ENCODE data around the gene MRPL34. TPM values are rescaled to one million over a fixed set of nuclear protein-coding genes. Genes with fewer than 3 reads are reported as not detected.

The MRPL34 gene
- total RNA-seq, 1 experiment from 2014 or later, result 87.7 TPM

GRCh38 chr19:17307876-17308377, 2.3 kb downstream of the MRPL34 start:
- Histone ChIP-seq H3K4me1 (ENCODE audit: control insufficient read depth, insufficient read depth, low read length) (peaks cover 46% of the 10 kb centered on the region), H3K9me3 (ENCODE audit: control insufficient read depth, insufficient read depth, low read depth, low read length) (no peaks in the 10 kb centered on the region), H3K27me3 (ENCODE audit: control insufficient read depth, insufficient read depth, low read length) (no peaks in the 10 kb centered on the region), H3K4me3 (ENCODE audit: low read depth in 2 of 2, low read length in 2 of 2) (no peak overlapping the region), H3K36me3 (ENCODE audit: control insufficient read depth, insufficient read depth, low read length) (peaks cover 4% of the 10 kb centered on the region; the same call in 1 of the 2 replicates), H3K27ac (ENCODE audit: low read length) (0 out of 2 replicates have a peak overlapping the region, but pooled peaks have one; percentile 23)
- ChIA-PET POLR2A (interaction anchor here (0.6 kb wide), 1 partner anchor 107 kb away, joined by 10 read pairs; no protein-coding TSS in a partner anchor), CTCF (no interaction called here)
- intact Hi-C loops (cut with micrococcal nuclease; ENCODE audit: unreplicated experiment), result loop anchor here (10.0 kb wide), 1 partner anchor 1087 kb away; the partner anchor contains the start of gene LRRC25
- no TSS peak for BruUV-seq (replicated peaks)
- ATAC-seq (no peak), DNase-seq (ENCODE audit: low read depth, low spot score) (no peak)
- TF ChIP-seq, protein P1, sequence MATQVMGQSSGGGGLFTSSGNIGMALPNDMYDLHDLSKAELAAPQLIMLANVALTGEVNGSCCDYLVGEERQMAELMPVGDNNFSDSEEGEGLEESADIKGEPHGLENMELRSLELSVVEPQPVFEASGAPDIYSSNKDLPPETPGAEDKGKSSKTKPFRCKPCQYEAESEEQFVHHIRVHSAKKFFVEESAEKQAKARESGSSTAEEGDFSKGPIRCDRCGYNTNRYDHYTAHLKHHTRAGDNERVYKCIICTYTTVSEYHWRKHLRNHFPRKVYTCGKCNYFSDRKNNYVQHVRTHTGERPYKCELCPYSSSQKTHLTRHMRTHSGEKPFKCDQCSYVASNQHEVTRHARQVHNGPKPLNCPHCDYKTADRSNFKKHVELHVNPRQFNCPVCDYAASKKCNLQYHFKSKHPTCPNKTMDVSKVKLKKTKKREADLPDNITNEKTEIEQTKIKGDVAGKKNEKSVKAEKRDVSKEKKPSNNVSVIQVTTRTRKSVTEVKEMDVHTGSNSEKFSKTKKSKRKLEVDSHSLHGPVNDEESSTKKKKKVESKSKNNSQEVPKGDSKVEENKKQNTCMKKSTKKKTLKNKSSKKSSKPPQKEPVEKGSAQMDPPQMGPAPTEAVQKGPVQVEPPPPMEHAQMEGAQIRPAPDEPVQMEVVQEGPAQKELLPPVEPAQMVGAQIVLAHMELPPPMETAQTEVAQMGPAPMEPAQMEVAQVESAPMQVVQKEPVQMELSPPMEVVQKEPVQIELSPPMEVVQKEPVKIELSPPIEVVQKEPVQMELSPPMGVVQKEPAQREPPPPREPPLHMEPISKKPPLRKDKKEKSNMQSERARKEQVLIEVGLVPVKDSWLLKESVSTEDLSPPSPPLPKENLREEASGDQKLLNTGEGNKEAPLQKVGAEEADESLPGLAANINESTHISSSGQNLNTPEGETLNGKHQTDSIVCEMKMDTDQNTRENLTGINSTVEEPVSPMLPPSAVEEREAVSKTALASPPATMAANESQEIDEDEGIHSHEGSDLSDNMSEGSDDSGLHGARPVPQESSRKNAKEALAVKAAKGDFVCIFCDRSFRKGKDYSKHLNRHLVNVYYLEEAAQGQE (IDR thresholded peaks at IDR 0.05; ENCODE audit: insufficient read depth in 1 of 2, low read depth in 2 of 2, low read length in 1 of 2), result no peak
- TF ChIP-seq SIN3A (IDR thresholded peaks at IDR 0.05; ENCODE audit: borderline replicate concordance, insufficient read depth, low read depth, low read length), result no peak
- no peak for TF ChIP-seq CTCF (IDR thresholded peaks at IDR 0.05)
- no peak for TF ChIP-seq TCF7L2 (IDR thresholded peaks at IDR 0.05; ENCODE audit: low read depth, low read length)
- TF ChIP-seq POLR2AphosphoS5 (IDR thresholded peaks at IDR 0.05; ENCODE audit: low read depth, low read length), result no peak
- in situ Hi-C loops (cut with HindIII; ENCODE audit: low pct_unique_long_range_greater_than_20kb, low sequenced_read_pairs), result no loop called here

DNA sequence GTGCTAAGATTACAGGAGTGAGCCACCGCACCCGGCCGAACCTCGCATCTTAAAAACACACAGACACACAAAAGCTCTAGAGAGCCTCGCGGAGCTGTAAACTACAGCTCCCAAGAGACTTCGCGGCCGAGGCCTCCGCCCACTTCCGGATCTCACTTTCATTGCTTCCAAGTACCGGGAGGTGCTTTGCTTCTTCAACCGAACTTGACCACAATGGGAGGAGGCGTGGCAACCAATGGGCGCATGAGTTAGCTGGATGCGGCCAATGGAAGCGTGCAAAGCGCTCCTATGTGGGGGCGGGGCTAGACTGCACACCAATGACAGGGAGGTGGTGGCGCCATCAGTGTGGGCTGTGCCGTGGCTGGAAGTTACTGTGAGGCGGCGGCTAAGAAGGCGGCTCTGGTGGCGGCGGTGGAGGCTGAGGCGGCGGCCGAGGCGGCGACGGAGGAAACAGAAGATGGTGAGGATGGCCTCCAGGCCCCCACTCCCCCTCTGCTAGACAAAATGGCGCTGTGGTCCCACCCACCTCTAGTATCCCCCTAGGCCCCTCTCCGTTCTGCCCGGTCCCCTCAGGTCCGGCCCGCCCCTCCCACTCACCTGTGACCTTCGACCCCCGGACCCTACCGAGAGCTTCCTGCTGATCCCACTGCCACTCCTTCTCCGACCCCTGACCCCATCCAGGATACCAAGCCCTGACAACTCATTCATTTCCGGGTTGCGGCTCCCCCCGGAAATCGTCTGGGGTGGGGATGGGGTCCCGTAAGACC, 3.7 kb downstream of the MRPL34 start, which contains the start of gene DDA1:
Gene DDA1, plus strand, starts transcription at position 366 of the 767 bp plus-strand sequence. Its CDS starts 92 bp downstream, at position 458.
- ChIA-PET POLR2A (interaction anchor here (0.6 kb wide), 1 partner anchor 122 kb away, joined by 4 read pairs; no protein-coding TSS in a partner anchor), CTCF (interaction anchor here (0.5 to 0.8 kb wide), 2 partner anchors 28 to 34 kb away, joined by 4 to 11 read pairs; partner anchors contain the start of gene ANKLE1)
- peaks cover 7% of the 10 kb centered on the region for H3K36me3 ChIP-seq (ENCODE audit: control insufficient read depth, insufficient read depth, low read length)
- H3K4me3 ChIP-seq (ENCODE audit: low read depth in 2 of 2, low read length in 2 of 2), result peak within 1 kb of the TSS; percentile 81 to 91
- no peaks in the 10 kb centered on the region for H3K27me3 ChIP-seq (ENCODE audit: control insufficient read depth, insufficient read depth, low read length)
- TF ChIP-seq TCF7L2 (IDR thresholded peaks at IDR 0.05; ENCODE audit: low read depth, low read length) (0 out of 2 replicates have a peak, but pooled peaks have one; percentile 47), SIN3A (IDR thresholded peaks at IDR 0.05; ENCODE audit: borderline replicate concordance, insufficient read depth, low read depth, low read length) (peak; percentile 52; the same call in 1 of the 2 replicates), CTCF (IDR thresholded peaks at IDR 0.05) (no peak), POLR2AphosphoS5 (IDR thresholded peaks at IDR 0.05; ENCODE audit: low read depth, low read length) (peak; percentile 60)
- TF ChIP-seq, protein P1 (IDR thresholded peaks at IDR 0.05; ENCODE audit: insufficient read depth in 1 of 2, low read depth in 2 of 2, low read length in 1 of 2), result no peak
- H3K27ac ChIP-seq (ENCODE audit: low read length), result peak within 1 kb of the TSS; percentile 92
- intact Hi-C loops (cut with micrococcal nuclease; ENCODE audit: unreplicated experiment), result loop anchor here (10.0 kb wide), 1 partner anchor 1085 kb away; the partner anchor contains the start of gene LRRC25
- DNase-seq (ENCODE audit: low read depth, low spot score) (peak; percentile 98), ATAC-seq (peak; percentile 86)
- TSS peak; percentile 76 for BruUV-seq (replicated peaks)
- H3K4me1 ChIP-seq (ENCODE audit: control insufficient read depth, insufficient read depth, low read length), result peaks cover 35% of the 10 kb centered on the region
- H3K9me3 ChIP-seq (ENCODE audit: control insufficient read depth, insufficient read depth, low read depth, low read length), result no peaks in the 10 kb centered on the region
- in situ Hi-C loops (cut with HindIII; ENCODE audit: low pct_unique_long_range_greater_than_20kb, low sequenced_read_pairs), result no loop called here
